Adrenal gland (tissue), 5 donors: ENCODE results near the gene RFX8.

Experiments
- CTCF ChIP-seq, 6 experiments: fragments of 450-650 bp in 4 of 6; fragments of 200-600 bp in 2 of 6; sonication (generic) in 1 of 6; IDR thresholded peaks; 1 replicate in 5 of 6; 2 replicates in 1 of 6; pipeline versions ENCODE4 v1.5.1 to v1.8.0; 2016 to 2021; ENCODE audit warnings: antibody characterized with exemption in 6 of 6, mild to moderate bottlenecking in 2 of 6, moderate library complexity in 1 of 6
- POLR2A ChIP-seq, 2 donors: fragments of 450-650 bp; IDR thresholded peaks; one replicate each; pipeline ENCODE4 v1.6.1; 2017; ENCODE audit warnings: antibody characterized with exemption in 2 of 2, mild to moderate bottlenecking in 2 of 2, moderate library complexity in 1 of 2
- donor health status: DM: no; HTN: no; CAD: no.

- TF ChIP-seq POLR2A (IDR thresholded peaks at IDR 0.05) (no peak), CTCF (IDR thresholded peaks at IDR 0.05) (no peak)
These were observed 1.8 kb upstream of the RFX8 start for GRCh38 chr2:101476605-101477208.
